NCI-H82 treated with DMSO at 0.1 percent for 48 hours (cell line): ENCODE data around the gene SMAD7.

Experiments
- DNase-seq: peaks from one replicate; lab custom pipeline; 2025; ENCODE audit not compliant: unreplicated experiment; lab: John Stamatoyannopoulos, UW

Gene SMAD7

DNA sequence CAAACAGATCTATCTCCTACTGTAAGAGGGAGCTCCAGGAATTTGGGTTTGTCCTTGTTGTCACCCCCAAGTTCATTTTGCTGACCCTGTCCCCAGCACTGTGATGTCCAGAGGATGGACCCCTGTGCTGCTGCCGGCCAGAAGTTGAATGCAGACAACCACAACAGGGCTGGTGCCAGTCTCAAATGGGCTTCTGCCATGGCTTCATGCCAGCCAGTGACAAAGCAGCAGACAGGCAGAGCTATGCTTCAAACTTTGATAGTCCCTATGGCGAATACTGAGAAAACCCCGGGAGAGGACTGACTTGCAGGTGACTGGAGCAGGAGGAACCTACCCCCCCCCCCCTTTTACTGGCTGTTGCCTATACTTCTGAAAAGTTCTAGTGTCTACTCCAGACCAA lies 3.2 kb downstream of the SMAD7 start:
- no peak for DNase-seq

- DNase-seq = no peak
Observed at GRCh38 chr18:48947092-48947491, 3.7 kb downstream of the SMAD7 start.

- DNase-seq = no peak
Observed at GRCh38 chr18:48946329-48946835, 4.4 kb downstream of the SMAD7 start.

- DNase-seq = no peak
Observed at GRCh38 chr18:48945953-48946217, 4.9 kb downstream of the SMAD7 start.

DNA sequence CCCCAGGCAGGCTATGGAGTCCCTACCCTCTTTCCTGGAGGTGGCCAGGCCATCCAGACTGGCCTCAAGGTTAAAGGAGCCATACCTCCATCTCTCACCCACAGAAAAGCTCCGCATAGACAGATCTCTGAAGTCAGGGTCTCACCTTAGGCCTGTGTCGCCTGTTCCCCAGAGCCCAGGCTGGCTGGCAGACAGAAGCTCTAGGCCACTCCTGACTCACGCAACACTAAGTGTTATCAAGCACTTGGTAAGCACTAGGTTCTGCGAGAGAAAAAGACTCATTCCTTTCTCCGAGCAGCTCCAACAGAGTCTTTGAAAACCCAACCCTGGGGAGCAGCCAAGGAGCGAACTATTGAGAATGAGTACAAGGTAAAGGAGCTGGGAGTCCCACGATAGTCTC lies 6.1 kb downstream of the SMAD7 start:
- DNase-seq = no peak

DNA sequence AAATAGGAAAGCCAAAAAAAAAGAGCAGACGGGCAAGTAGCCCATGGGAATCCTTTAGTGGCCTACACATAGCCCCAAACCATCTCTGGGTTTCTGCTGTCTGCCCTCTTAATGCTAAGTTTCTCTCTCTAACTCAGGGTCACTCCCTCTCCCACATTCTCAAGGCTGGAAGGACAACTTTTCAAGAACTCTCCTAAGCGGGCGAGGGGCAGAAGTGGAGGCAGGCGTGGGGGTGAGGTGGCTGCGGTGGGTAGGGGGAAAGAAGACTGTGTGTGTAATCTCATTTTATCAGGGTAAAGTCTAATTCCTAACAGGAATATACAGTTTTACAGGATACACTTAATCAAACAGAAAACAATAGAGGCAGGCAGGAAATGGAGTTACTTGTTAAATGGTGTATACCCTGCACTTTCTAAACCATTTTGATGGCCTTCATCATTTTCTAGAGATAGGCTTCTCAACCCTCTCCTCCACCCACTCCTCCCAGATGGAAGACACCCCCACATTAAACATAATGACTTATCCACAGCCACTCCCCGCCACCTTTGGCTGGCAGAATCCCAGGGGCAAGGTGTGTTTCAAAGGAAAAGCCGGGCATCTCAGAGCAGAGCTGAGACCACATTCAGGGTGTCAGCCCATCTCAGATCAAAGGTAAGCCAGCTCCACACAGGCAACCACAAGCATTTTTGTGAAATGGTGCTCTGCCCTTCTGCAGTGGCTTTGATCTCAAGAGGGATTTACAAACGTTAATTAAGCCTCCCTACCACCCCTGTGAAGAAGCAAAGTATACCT lies 6.8 kb downstream of the SMAD7 start:
- DNase-seq = no peak

GRCh38 chr18:48943333-48943732 lies 7.4 kb downstream of the SMAD7 start:
- DNase-seq = no peak

- no peak for DNase-seq
Observed at GRCh38 chr18:48942554-48943261, 8.1 kb downstream of the SMAD7 start.

DNA sequence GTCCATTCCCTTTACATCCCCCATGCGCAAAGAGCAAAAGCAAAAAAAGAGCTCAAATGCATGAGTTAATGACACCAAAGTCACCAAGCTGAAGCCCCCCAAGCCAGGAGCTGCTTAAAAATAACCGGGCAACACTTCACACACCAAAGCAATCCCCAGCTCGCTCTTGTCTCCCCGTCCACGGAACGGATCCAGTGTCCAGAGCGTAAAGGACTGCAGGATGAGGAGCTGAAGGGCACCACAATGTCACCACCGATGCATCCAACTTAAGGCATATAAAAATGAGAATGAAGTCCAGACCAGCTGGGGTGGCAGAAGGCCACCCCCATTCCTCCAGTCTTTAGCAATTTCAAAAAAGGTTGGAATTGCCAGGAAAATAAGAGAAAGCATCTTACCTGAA lies 8.7 kb downstream of the SMAD7 start:
- no peak for DNase-seq

DNA sequence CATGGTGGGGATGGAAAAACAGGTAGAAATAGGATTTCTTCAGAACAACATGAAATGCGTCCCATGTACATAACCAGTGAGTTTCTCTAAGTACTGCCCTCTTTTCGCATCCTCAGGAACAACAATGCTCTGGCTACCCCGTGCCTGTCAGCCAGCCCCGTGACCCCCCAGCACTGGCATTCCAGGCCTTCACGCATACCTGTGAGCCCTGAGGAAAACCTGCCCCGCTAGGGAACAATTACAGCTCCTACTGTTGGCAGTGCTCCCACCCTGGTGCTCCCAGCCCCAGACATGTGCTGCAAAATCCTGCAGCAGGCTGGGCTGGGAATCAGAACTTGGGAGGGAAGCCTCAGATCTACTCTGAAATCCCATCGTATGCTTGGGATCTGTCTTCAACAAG lies 9.1 kb downstream of the SMAD7 start:
- DNase-seq = no peak

GRCh38 chr18:48940854-48941611 lies 9.7 kb downstream of the SMAD7 start:
- DNase-seq = no peak

DNA sequence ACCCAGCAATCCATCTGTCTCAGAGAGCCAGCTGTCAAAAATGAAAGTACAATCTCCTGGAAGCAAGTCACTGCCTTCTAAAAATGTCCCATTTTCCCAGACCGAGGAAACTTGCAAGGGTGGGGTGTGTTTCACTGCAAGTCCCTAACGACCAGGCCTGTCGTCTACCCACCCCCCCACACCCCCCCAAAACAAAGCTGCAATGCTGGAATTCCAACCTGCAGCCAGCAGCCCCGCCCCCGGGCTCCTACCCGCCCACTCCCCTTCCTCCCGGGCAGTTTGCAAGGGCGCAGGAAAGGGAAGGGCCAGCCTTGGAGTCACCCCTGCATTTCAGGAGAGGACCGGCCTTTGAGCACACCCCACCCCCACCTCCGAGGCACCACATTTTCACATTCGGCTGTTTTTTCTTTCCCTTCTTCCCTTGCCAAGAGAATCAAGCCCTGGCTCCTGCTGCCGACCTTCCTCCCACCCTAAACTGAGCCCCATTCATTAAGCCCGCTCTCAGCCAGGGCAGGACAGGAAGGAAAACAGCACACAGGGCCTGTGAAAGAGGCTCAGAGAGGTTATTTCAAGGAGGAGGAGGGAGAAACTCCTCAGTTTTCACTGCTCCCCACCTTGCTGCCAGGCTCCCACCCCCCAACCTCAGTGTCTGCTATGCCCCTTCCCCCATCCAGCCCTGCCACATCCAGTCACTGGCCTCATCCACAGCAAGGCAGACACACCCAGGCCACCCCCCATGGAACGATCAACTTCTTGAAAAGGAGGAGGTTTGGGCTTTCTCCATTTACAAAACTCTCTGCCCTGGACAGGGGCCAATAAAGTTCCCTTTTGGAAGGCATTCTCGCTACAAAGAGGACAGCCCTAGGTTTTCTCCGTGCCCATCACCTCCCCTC lies 11.3 kb downstream of the SMAD7 start:
- DNase-seq = no peak

DNA sequence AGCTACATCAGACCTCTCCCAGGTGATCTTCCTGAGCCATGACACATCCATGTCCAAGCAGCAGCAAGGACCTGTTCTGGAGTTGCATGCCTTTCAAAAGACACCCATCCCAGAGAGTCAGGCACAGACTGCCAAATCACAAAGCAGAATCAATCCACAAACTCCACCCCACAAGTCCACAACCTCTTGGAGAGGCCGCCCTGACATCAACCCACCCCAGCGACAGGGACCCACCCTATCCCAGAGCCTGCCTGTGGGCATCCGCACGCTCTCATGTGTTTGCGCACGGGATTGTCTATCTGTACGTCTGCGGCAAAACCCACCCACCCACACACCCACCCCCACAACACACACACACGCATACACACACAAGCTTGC lies 11.9 kb downstream of the SMAD7 start:
- DNase-seq = no peak

- DNase-seq = no peak
Observed at GRCh38 chr18:48937869-48938750, 12.7 kb downstream of the SMAD7 start.

- DNase-seq = no peak
Observed at GRCh38 chr18:48935433-48935774, 15.4 kb downstream of the SMAD7 start.

DNA sequence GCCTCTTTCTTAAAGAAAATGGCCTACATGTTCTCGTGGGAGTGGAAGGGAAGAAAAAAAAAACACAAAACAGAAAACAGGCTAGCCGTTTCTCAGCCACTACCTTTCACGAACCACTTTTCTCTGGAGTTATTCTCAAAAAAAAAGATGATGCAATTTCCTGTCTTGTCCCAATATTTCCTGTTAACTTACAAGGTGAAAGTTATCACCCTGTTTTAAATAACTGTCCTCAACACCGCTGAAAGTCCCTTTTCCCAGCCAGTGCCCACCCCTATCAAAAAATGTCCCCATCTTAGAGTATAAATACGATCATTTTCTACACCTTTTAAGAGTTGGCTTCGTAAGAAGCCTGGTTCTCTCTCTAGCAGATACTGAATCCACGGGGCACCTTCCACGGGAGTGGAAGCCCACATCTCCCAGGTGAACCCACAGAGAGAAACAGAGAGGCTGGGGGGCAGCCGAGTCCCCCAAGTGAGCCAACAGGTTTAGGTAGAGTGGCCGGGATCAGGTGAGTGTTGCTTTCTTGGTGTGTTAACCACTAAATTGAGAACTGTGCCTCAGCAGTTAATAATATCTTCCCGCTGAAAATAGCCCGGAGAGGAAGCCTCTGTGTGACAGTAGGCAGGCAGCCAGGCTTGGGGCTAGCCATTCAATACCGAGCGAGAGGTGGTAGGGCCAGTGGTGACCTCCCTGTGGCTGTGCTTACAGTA lies 15.9 kb downstream of the SMAD7 start:
- no peak for DNase-seq

DNA sequence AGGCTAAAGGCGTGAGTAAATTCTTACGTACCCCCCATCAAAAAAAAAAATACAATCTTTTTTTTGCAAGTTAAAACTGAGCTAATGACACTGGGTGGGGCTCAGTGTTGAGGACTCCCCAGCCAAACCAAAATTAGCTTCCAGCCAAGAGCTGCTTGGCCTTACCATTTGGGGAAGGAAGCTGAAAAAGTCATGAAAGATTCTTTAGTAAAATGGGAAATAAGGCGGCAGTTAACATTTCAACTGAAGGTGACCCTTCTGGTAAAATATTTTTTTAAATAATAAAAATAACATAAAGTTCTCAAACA lies 16.4 kb downstream of the SMAD7 start:
- DNase-seq = no peak

DNA sequence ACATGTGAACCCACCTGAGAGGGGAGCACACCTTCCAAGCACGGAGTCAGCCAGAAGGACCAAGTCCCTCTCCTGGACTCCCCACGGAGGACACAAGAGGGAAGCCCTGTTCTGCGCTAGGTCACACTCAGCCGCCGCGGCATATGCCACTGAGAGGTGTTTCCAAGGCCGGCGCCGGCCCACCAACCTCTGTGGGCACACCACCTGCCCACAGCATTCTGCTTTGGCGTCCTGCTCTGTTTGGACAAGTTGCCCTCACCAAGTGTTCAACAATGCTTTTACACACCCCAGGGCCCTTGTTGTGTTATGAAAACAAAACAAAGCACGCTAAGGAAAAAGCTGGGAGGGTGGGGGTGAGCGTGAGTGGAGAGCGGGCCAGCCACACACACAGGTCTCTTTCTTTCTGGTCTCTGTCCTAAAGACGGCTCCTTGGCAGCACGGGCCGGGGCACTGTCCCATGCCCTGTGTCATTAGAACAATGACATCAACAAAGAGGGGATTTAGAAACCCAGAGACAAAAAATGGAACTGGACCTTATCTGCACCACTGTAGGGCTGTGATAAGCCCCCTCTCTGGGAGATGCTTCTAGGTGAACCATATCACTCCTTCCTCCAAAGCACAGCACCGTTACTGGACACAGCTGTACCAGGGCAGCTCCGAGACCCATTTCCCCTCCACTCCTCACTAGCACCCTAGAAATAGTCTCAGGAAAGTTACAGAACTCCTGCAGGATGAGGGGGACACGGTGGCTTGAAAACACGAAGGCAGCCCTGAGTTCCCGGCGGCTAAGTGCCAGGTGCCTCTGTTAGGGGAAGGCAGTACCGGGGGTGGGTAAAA lies 17.0 kb downstream of the SMAD7 start:
- no peak for DNase-seq
